ENCODE data around the gene ERAS.

GRCh38 chrX:48794340-48794910, 31.9 kb upstream of the ERAS start:
- TF ChIP-seq EZH2 (IDR thresholded peaks at IDR 0.05) (no peak), POLR2AphosphoS5 (IDR thresholded peaks at IDR 0.05; ENCODE audit: borderline replicate concordance, low read depth, low read length) (no peak), FOXP2 (optimal IDR thresholded peaks at IDR 0.05; ENCODE audit: control extremely low read depth, extremely low read length, insufficient read depth) (no peak)

Measured in SK-N-MC (cell line).